GM12872 (cell line): ENCODE results near the gene ITPR2.

Experiments used
- TF ChIP-seq, protein P1 (sequence below): IDR thresholded peaks from 3 replicates; pipeline ENCODE4 v1.5.1; 2011; ENCODE audit warnings: low read depth, mild to moderate bottlenecking, low read length, moderate library complexity; ENCODE audit not compliant: insufficient read depth

Gene ITPR2

DNA sequence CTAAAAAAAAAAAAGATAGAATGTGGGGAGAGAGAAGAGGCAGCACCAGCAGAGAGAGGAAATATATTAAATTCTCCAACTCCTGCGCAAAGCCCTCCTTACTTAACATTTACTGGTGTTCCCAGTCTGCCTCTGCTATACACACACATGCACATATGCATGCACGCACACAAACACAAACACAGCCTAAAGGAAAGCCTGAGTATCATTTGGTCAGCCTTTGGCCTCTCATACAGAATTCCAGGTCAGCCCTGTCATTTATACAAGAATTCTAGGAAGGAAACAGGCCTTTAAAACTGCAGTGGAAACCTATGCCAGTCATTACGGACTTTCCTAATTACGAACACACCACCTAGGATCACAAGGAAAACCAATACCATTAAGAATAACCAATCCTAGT lies 269.4 kb downstream of the ITPR2 start:
- TF ChIP-seq, protein P1, sequence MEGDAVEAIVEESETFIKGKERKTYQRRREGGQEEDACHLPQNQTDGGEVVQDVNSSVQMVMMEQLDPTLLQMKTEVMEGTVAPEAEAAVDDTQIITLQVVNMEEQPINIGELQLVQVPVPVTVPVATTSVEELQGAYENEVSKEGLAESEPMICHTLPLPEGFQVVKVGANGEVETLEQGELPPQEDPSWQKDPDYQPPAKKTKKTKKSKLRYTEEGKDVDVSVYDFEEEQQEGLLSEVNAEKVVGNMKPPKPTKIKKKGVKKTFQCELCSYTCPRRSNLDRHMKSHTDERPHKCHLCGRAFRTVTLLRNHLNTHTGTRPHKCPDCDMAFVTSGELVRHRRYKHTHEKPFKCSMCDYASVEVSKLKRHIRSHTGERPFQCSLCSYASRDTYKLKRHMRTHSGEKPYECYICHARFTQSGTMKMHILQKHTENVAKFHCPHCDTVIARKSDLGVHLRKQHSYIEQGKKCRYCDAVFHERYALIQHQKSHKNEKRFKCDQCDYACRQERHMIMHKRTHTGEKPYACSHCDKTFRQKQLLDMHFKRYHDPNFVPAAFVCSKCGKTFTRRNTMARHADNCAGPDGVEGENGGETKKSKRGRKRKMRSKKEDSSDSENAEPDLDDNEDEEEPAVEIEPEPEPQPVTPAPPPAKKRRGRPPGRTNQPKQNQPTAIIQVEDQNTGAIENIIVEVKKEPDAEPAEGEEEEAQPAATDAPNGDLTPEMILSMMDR = no peak

DNA sequence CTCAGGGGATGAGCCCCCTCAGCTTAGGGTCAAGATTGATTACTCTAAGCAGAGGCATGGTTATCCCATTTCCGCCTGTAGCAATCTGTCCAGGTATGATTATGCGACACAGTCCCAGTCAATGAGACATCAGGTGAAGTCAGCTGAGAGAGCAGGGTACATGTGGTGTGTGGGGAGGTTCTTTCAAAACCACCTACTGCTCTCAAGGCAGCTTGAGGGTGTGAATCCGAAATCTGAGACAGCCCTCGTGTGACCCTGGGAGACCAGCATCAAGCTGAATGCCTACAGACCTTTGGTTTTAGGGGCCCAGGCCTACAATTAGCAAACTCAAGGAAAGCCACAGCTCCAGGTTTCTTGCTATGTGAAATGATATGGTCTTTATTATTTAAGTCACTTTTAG lies 275.7 kb downstream of the ITPR2 start:
- TF ChIP-seq, protein P1 = no peak

DNA sequence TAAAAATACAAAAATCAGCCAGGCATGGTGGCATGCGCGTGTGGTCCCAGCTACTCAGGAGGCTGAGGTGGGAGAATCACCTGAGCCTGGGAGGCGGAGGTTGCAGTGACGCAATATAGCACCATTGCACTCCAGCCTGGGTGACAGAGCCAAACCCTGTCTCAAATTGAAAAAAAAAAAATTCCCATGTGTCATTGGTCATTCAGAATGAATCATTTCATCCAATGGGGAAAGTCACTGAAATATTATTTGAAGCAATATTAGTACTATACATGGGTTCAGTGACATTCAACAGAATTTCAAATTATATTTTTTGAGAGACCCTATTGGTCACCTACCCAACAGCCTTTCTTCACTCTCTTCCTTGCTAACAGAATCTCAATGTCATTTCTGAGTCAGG lies 276.1 kb downstream of the ITPR2 start:
- TF ChIP-seq, protein P1 = no peak

DNA sequence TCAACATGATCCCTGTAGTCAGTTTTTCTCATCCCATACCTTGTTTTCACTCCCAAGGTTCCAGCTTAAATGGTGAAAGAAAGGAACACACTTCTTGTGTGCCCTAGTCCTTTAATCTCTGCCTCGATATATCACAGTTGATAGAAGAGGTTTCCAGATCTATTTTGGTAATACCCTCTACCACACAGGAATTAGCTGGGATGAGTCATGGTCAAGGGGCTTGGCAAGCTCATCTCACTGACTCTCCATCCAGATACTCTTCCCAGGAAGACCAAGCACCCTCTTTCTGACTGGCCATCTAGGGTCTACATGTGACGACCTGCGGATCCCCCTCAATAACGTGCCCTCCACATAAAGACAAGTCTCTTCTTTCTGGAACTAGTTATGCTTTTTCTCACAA lies 277.9 kb downstream of the ITPR2 start:
- TF ChIP-seq, protein P1 = no peak

DNA sequence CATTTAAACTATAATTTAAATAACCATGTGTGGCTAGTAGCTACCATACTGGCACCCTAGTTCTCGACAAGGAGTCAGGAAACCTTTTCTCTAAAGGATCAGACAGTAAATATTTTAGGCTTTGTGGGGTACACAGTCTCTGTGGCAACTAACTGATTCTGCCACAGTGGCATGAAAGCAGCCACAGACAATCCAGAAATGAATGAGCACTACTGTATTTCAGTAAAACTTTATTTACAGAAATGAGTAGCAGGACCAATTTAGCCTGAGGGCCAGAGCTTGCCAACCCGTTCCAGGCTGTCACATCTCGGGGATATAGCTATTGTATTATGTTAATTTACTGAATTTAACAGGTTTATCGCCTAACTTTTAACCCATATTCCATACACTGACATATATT lies 278.7 kb downstream of the ITPR2 start:
- TF ChIP-seq, protein P1 = no peak

DNA sequence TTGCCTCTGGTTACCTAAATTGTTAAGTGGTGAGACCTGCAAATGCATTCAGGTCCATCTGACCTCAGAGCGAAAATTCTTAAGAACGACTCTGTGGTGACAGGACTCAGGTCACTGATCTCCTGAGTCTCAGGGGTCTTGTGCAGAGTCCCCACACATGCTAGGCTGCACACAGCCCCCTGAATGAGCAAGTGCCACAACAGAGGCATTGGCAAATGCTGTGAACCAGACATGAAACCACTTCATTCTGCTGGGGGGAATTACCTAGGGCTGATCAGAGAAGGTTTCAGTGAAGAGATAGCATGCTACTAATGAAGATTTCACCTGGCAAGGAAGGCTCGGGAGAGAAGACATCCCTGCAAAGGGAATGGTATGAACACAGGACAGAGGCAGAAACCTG lies 281.6 kb downstream of the ITPR2 start:
- TF ChIP-seq, protein P1 = no peak

DNA sequence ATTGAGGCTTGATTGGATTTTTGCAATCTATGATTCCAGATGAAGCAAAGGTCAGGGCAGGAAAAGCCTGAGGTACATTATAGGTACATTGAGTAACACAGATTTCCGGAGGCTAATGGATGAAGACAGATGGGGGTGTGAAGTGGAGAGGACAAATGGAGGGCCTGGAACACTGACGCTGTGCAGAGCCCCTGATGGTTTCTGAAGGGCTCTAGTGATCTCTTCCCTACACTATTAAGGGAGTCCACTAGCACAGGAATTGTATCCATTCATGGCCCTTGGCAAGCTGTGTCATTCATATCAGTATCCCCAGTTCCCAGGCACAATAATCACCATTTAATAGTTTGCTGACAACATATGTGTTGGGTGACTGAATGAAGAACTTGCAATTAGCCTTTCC lies 284.8 kb downstream of the ITPR2 start:
- TF ChIP-seq, protein P1 = no peak
